HG03571 (cell line): Measurements from ENCODE around the gene FAM118B.

Experiments used
- ATAC-seq: cut with Tn5 transposase; IDR thresholded peaks from one replicate; pipeline ENCODE4 v1.9.1; 2021; ENCODE audit not compliant: unreplicated experiment

The FAM118B gene

GRCh38 chr11:126186025-126186698 is 25.4 kb upstream of the FAM118B start:
- no peak for ATAC-seq

- no peak for ATAC-seq
These were observed 24.7 kb upstream of the FAM118B start for GRCh38 chr11:126186708-126187529.

- peak; percentile 91 for ATAC-seq
These were observed 23.1 kb upstream of the FAM118B start for GRCh38 chr11:126188332-126189108.

- peak; percentile 65 for ATAC-seq
These were observed 22.3 kb upstream of the FAM118B start for GRCh38 chr11:126189109-126189929.

- no peak for ATAC-seq
These were observed 20.8 kb upstream of the FAM118B start for GRCh38 chr11:126190792-126191191.

- no peak for ATAC-seq
These were observed 20.1 kb upstream of the FAM118B start for GRCh38 chr11:126191379-126192073.

- ATAC-seq = no peak
These were observed 19.2 kb upstream of the FAM118B start for GRCh38 chr11:126192361-126192760.

- no peak for ATAC-seq
These were observed 18.5 kb upstream of the FAM118B start for GRCh38 chr11:126193038-126193478.

- ATAC-seq = no peak
These were observed 17.4 kb upstream of the FAM118B start for GRCh38 chr11:126194121-126194543.

- no peak for ATAC-seq
These were observed 16.5 kb upstream of the FAM118B start for GRCh38 chr11:126195119-126195518.

- no peak for ATAC-seq
These were observed 14.2 kb upstream of the FAM118B start for GRCh38 chr11:126197277-126197939.

GRCh38 chr11:126198648-126199047 is 12.9 kb upstream of the FAM118B start:
- no peak for ATAC-seq

- no peak for ATAC-seq
These were observed 8.8 kb upstream of the FAM118B start for GRCh38 chr11:126202646-126203359.

GRCh38 chr11:126205359-126205758 is 6.2 kb upstream of the FAM118B start:
- ATAC-seq = no peak

- ATAC-seq = no peak
These were observed 3.7 kb upstream of the FAM118B start for GRCh38 chr11:126207896-126208295.

GRCh38 chr11:126210871-126211235 is 729 bp upstream of the FAM118B start:
- no peak for ATAC-seq

GRCh38 chr11:126212089-126212660 is 593 bp downstream of the FAM118B start:
- ATAC-seq = no peak

- no peak for ATAC-seq
These were observed 2.9 kb downstream of the FAM118B start for GRCh38 chr11:126214441-126214840.

- no peak for ATAC-seq
These were observed 3.3 kb downstream of the FAM118B start for GRCh38 chr11:126214841-126215240.
